Astrocyte of the spinal cord (primary cell): ENCODE data around the gene IGLL1.
"Not testable (repeated sequence)": the region's sequence is repeated elsewhere in the genome, so short reads cannot be mapped to it uniquely, and the experiment has no call there.

Experiments used
- DNase-seq: peaks from one replicate; pipeline ENCODE4 v3.0.0; 2011; ENCODE audit warnings: low read depth, low spot score
- H3K4me3 ChIP-seq: 2 replicates; pipeline ENCODE4 v1.5.1; 2011; ENCODE audit warnings: low read depth, mild to moderate bottlenecking, low read length, moderate library complexity
- in situ Hi-C: cut with HindIII; loops from 2 replicates; pipeline ENCODE4 v1.10.0; 2017; ENCODE audit warnings: low sequenced_read_pairs
- TF ChIP-seq, protein P1 (sequence below): IDR thresholded peaks from 2 replicates; pipeline ENCODE4 v1.5.1; 2012; ENCODE audit warnings: low read depth, mild to moderate bottlenecking, low read length, inconsistent platforms

The IGLL1 gene

DNA sequence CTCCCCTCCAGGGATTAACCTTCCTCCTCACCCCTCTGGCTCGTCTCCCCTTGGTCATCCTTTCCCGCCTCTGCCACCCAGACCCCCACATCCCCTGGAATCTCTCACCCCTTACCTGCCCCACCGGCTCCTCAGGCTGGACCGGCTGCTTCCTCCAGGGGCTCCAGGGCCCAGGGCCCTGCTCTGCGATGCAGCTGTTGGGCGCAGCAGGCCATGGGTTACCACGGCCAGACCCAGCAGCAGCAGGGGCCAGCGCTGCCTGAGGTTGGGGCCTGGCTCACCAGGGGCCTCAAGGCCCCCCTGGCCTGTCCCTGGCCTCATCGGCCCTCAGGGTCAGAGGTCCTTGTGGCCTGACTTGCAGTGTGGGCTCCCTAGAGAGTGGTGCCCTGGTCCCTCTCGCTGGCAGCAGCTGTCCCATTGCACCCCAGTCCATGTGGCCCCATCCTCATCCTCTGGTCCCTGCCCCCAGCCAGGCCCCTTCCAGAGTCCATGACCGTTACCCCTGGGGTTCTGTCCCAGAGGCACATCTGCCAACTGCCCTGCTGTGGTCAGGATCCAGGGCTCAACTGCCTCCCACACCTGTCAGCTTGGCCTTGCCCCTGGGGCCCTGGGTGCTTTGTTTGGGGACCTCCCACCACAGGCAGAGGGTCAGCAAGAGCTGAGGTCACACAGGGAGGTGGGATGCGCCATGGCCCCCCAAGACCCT, at the start of gene IGLL1:
Gene IGLL1, minus strand, starts transcription at position 421 of the 706 bp plus-strand sequence. Its CDS starts 100 bp downstream, at position 321.
- no peak for DNase-seq
- TF ChIP-seq, protein P1, sequence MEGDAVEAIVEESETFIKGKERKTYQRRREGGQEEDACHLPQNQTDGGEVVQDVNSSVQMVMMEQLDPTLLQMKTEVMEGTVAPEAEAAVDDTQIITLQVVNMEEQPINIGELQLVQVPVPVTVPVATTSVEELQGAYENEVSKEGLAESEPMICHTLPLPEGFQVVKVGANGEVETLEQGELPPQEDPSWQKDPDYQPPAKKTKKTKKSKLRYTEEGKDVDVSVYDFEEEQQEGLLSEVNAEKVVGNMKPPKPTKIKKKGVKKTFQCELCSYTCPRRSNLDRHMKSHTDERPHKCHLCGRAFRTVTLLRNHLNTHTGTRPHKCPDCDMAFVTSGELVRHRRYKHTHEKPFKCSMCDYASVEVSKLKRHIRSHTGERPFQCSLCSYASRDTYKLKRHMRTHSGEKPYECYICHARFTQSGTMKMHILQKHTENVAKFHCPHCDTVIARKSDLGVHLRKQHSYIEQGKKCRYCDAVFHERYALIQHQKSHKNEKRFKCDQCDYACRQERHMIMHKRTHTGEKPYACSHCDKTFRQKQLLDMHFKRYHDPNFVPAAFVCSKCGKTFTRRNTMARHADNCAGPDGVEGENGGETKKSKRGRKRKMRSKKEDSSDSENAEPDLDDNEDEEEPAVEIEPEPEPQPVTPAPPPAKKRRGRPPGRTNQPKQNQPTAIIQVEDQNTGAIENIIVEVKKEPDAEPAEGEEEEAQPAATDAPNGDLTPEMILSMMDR = no peak
- no peak within 1 kb of the TSS for H3K4me3 ChIP-seq
- in situ Hi-C loops = no loop called here

DNA sequence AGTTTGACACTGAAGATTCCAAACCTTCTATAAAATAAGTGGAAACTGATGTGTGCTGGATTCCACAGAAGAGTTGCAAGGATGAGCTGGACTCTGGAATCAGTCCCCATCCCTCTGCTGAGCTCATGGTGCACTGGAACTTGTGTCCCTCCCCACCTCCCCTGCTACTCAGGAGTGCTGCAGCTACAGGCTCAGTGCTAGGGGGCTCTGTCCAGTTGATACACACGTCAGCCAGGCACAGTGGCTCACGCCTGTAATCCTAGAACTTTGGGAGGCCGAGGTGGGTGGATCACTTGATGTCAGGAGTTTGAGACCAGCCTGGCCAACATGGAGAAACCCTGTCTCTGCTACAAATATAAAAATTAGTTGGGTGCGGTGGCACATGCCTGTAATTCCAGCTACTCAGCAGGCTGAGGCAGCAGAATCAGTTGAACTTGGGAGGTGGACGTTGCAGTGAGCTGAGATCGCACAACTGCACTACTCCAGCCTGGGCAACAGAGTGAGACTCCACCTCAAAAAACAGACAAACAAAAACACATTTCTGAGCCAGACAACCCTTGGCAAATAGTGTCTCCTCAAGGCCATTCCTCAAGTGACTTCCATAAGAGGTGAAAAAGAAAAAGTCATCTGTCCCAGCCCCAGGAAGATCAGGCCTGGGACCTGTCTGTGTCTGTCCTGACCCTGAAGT, 48.1 kb upstream of the IGLL1 start:
- DNase-seq, H3K4me3 ChIP-seq, in situ Hi-C loops: not testable (repeated sequence)

DNA sequence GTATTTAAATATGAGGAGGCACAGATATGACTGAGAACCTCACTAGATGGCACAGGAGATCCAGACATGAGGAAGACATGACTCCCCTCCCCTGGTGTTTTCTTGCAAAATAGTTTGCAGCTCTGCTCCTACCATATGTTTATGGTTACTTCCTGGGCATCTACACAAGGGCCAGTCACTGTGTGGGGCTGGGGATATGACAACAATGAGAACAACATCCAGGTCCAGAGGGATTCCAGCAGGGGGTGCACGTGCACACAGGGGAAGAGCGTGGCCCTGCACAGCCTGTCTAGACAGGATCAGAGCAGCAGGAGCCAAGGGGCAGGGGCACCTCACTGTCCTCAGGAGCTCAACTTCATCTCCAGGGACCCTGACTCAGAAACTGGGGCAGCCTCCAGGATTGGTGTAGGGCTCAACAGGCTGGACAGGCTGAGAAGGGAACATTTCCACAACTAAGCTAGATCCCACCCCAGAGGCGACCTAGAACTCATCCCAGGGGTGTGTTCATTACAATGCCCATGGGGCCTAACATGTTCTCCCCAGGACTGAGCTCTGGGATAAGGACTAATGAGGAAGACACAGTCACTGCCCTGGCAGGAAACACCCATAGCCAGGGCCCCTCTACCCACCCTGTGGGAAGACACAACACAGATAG, 47.4 kb upstream of the IGLL1 start:
- DNase-seq, in situ Hi-C loops, H3K4me3 ChIP-seq: not testable (repeated sequence)
- TF ChIP-seq, protein P1 = peak; percentile 43

DNA sequence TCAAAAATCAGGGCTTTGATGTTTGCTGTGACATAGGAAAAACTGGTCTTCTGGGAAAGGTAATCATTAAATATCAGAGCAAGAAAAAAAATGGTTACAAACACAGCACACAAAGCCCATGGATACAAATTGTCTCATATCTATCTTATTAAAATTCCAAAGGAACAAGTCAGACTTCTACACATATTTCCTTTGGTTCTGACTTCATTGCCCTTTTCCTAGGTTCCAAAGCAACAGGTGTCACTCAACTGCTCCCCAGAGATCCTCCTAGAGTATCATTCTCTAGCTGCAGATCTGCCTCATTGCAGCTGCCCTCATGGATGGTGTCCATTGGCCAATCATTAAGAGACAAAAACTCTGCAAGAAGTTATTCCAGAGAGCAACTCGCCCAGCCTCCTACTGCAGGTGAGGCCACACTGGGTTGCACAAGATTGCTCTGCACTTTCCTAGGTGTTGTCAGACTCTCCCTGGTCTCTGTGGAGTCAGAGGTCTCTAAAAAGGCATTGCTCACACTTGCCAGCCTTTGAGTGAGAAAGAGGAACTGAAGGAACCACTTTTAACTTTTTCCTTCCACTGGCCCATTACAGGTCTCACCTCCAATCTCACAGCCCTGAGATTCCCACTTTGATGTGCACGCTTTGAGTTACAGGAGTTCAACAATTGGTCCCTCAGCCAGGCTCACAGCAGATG, 46.3 kb upstream of the IGLL1 start:
- TF ChIP-seq, protein P1 = no peak
- H3K4me3 ChIP-seq = no peak overlapping the region
- in situ Hi-C loops = no loop called here
- DNase-seq = no peak

DNA sequence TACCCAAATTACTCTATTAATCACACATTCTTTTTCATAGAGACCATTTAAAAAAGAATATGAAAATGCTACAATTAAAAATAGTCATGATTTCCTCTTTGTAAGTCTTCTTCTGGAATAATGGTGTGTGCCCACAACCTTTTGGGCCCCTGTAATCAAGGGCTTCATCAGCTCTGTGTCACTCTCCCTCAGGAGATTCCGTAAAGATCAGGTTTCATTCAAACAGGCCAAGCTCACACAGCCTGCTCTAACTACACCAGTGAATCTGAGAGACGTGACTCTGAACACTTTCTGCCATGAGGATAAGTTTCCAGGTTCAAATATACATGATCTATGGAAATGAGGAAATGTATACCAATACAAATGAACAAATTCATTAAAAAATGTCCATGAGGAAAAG, 42.5 kb upstream of the IGLL1 start:
- no peak for DNase-seq
- in situ Hi-C loops = no loop called here
- TF ChIP-seq, protein P1 = no peak
- H3K4me3 ChIP-seq = no peak overlapping the region

DNA sequence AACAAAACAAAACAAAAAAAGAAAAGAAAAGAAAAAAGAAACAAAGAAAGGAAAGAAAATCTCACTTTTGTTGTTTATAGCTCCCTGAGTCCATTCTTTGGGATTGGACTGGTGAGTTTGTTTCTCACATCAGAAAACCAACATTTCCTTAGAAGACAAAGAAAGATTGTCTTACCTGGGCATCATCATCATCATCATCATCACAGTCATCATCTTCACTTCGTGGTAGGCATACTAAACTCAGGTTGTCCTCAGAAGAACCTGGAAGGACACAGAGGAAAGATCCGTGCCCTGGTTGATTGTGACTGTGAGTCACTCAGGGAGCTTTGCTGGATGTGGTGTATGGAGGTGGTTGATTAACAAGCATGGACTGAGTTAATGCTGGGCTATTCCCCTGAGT, 41.8 kb upstream of the IGLL1 start:
- in situ Hi-C loops, DNase-seq, H3K4me3 ChIP-seq: not testable (repeated sequence)

DNA sequence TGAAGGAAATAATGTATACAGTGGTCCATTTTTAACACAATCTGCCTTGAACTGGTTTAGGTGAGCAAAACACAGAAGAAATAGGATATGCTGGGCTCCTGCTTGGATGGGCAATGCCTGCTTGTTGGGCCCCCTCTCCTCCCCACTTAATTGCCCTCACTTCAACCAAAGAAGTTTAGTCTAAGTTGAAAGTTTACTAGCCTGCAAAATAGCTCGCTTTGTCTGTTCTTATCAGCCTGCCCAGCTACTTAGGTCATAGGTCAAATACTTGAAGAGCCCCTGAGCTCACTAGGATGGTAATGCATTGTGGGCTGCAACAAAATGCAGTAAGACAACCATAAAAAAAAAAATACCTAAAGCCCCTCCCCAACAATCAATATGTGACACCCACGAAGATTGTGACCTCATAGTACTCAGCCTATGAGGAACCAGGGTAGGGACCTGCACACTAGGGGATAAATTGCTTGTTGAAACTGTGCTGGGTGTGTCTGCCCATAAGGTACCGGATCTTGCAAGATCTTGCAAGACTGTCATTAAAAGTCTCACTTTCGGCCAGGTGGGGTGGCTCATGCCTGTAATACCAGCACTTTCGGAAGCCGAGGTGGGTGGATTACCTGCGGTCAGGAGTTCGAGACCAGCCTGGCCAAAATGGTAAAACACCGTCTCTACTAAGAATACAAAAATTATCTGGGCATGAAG, 41.1 kb upstream of the IGLL1 start:
- no peak for DNase-seq
- in situ Hi-C loops = no loop called here
- TF ChIP-seq, protein P1 = no peak
- no peak overlapping the region for H3K4me3 ChIP-seq
